Heart left ventricle (tissue), 13 donors: ENCODE results near the gene SLC35F1.

Experiments used
- POLR2A ChIP-seq, 2 donors: fragments of 450-650 bp; IDR thresholded peaks; one replicate each; pipeline ENCODE4 v1.6.1; 2017; ENCODE audit warnings: antibody characterized with exemption in 2 of 2, mild to moderate bottlenecking in 2 of 2, moderate library complexity in 2 of 2
- TF ChIP-seq, protein P1 (sequence below), 12 donors: fragments of 200-600 bp; sonication (generic) in 4 of 12; IDR thresholded peaks; one replicate each; pipeline versions ENCODE4 v1.5.0 to v1.8.0; 2018 to 2022; ENCODE audit warnings: antibody characterized with exemption in 12 of 12, mild to moderate bottlenecking in 5 of 12
- donor health status: ischemic (EF 13 %, LVEDD 7.1; RV severe dilation, severe dysfunction).
- donor health status: DM: no; HTN: yes; CAD: no.
- donor health status: DM: no; HTN: no; CAD: no.
- donor health status: ischemic (EF 25% LVEDD 6.9; RV normal size, moderate dysfunction).
- donor health status: ischemic (EF 25% LVEDD 5.7; RV mildly dilated, moderate dysfunction).
- donor health status: ischemic (EF 35%, LVEDD 5.7; RV mildly dilated, moderate dysfunction).
- donor health status: nonischemic (EF 11% LVEDD 7.7; RV severe dilation, severe dysfunction).
- donor health status: DM: yes; HTN: yes; CAD: no.
- donor health status: PGD.
- donor health status: ischemic (EF 29% LVEDD 5.4; RV normal size, mild dysfunction).
- donor health status: nonischemic (EF 23%, LVEDD 6.1; RV moderate dilation, normal function).

DNA sequence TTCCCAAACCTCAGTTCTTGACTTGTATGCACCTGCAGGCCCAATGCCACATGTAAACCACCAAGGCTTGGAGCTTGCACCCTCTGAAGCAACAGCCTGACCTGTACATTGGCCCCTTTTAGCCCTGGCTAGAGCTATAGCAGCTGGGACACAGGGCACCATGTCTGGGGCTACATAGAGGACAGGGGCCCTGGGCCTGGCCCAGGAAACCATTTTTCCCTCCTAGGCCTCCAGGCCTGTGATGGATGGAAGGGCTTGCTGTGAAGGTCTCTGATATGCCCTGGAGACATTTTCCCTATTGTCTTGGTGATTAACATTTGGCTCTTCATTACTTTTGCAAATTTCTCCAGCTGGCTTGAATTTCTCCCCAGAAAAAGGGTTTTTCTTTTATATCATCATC lies 64.6 kb downstream of the SLC35F1 start:
- no peak for TF ChIP-seq POLR2A (IDR thresholded peaks at IDR 0.05)
- TF ChIP-seq, protein P1, sequence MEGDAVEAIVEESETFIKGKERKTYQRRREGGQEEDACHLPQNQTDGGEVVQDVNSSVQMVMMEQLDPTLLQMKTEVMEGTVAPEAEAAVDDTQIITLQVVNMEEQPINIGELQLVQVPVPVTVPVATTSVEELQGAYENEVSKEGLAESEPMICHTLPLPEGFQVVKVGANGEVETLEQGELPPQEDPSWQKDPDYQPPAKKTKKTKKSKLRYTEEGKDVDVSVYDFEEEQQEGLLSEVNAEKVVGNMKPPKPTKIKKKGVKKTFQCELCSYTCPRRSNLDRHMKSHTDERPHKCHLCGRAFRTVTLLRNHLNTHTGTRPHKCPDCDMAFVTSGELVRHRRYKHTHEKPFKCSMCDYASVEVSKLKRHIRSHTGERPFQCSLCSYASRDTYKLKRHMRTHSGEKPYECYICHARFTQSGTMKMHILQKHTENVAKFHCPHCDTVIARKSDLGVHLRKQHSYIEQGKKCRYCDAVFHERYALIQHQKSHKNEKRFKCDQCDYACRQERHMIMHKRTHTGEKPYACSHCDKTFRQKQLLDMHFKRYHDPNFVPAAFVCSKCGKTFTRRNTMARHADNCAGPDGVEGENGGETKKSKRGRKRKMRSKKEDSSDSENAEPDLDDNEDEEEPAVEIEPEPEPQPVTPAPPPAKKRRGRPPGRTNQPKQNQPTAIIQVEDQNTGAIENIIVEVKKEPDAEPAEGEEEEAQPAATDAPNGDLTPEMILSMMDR (IDR thresholded peaks at IDR 0.05): no peak
